ENCODE results near the gene HSP90AB1. TPM values are rescaled to one million over a fixed set of nuclear protein-coding genes. Genes with fewer than 3 reads are reported as not detected.

Gene HSP90AB1
- total RNA-seq, 2 donors from 2014 or later: 716 to 772 TPM

DNA sequence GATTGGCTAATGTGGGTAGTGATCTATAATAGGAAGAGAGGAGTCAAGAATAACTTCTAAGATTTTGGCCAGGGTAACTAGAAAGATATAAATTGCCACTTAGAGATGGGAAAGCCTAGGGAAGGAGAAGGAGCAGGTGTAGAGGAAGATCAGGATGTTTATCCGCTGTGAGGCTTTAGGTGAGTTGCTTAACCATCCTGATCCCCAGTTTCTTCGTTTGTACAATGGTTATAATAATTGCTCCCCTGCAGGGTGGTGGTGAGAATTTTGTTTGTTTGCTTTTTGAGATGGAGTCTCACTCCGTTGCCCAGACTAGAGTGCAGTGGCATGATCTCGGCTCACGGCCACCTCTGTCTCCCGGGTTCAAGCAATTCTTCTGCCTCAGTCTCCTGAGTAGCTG, 32.6 kb upstream of the HSP90AB1 start:
- H3K36me3 ChIP-seq: no peaks in the 10 kb centered on the region
- H3K27me3 ChIP-seq: no peaks in the 10 kb centered on the region
- no peak for DNase-seq (ENCODE audit: low spot score)
- H3K9me3 ChIP-seq: no peaks in the 10 kb centered on the region
- TF ChIP-seq, protein P1, sequence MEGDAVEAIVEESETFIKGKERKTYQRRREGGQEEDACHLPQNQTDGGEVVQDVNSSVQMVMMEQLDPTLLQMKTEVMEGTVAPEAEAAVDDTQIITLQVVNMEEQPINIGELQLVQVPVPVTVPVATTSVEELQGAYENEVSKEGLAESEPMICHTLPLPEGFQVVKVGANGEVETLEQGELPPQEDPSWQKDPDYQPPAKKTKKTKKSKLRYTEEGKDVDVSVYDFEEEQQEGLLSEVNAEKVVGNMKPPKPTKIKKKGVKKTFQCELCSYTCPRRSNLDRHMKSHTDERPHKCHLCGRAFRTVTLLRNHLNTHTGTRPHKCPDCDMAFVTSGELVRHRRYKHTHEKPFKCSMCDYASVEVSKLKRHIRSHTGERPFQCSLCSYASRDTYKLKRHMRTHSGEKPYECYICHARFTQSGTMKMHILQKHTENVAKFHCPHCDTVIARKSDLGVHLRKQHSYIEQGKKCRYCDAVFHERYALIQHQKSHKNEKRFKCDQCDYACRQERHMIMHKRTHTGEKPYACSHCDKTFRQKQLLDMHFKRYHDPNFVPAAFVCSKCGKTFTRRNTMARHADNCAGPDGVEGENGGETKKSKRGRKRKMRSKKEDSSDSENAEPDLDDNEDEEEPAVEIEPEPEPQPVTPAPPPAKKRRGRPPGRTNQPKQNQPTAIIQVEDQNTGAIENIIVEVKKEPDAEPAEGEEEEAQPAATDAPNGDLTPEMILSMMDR (IDR thresholded peaks at IDR 0.05): no peak
- H3K4me1 ChIP-seq: peaks cover 0 to 27% of the 10 kb centered on the region in 2 donors
- no peak overlapping the region for H3K27ac ChIP-seq
- H3K4me3 ChIP-seq: no peak overlapping the region

GRCh38 chr6:44216677-44217331, 30.1 kb upstream of the HSP90AB1 start, which contains the start of gene MYMX:
Gene MYMX (plus strand): TSS chr6:44216926. CDS start chr6:44217472, 546 bp downstream.
- Histone ChIP-seq H3K36me3 (no peaks in the 10 kb centered on the region), H3K27me3 (no peaks in the 10 kb centered on the region), H3K4me1 (peaks cover 0 to 49% of the 10 kb centered on the region in 2 donors), H3K4me3 (no peak within 1 kb of the TSS), H3K9me3 (no peaks in the 10 kb centered on the region), H3K27ac (peak within 1 kb of the TSS; percentile 98)
- TF ChIP-seq, protein P1 (IDR thresholded peaks at IDR 0.05): no peak
- no peak for DNase-seq (ENCODE audit: low spot score)

DNA sequence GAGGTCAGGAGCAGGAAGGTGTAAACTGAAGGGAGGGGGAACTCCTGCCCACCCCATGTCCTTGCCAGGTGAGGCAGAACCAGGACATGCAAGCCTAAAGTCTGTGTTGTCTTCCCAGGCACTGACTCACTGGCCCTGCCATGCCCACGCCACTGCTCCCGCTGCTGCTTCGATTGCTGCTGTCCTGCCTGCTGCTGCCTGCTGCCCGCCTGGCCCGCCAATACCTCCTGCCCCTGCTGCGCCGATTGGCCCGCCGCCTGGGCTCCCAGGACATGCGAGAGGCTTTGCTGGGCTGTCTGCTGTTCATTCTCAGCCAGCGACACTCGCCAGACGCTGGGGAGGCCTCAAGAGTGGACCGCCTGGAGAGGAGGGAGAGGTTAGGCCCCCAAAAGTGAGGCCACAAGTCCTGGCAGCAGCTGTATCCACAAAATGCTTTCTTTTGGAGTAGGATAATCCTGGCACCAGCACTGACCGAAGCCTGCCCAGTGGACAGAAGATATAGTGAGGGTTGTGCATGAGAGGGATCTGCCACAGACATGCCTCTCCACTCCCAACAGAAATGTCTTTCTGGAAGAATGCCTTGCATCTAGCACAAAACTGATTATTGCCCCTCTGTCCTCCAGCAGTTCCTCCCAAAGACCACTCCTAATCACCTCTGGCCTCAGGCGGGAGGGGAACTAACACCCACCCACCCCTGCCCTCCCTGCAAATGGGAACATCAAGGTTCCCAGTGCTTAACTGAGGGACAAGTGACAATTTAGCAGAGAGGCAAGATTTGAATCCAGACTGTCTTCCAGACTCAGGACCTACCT, 29.4 kb upstream of the HSP90AB1 start:
- no peaks in the 10 kb centered on the region for H3K36me3 ChIP-seq
- H3K4me1 ChIP-seq: peaks cover 0 to 56% of the 10 kb centered on the region in 2 donors
- H3K4me3 ChIP-seq: no peak overlapping the region
- TF ChIP-seq, protein P1 (IDR thresholded peaks at IDR 0.05): no peak
- peak overlapping the region; percentile 98 for H3K27ac ChIP-seq
- no peaks in the 10 kb centered on the region for H3K27me3 ChIP-seq
- DNase-seq (ENCODE audit: low spot score): no peak
- no peaks in the 10 kb centered on the region for H3K9me3 ChIP-seq

DNA sequence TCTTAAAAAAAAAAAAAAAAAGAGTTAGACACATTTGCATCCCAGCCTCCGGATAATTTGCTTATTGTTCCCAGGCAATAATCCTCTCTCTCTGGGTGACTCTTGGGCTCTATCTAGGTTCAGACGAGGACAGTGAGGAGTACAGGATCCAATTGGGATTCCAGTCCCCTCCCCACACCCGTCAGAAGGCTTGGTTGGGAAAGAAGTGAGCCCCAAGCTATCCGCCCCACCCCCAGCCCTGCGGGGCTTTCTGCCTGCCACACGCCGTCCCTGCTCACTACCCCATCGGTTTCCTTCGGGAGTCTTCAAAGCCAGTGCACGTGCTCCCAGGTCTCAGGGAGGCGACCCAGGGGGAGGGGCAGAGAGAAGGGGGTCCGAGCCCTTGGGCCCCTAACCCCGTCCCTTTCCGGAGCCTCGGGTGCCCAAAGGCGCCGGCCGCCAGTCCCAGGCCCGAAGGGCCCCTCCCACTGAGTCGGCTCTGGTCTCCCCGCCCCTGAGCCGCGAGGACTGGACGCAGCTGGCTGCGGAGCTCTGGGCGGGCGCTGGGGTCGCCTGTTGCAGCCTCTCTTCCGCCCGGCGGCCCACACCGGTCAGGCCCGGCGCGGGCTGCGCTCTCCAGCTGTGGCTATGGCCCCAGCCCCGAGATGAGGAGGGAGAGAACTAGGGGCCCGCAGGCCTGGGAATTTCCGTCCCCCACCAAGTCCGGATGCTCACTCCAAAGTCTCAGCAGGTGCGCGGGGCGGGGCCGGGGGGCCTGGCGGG, 27.7 kb upstream of the HSP90AB1 start:
- DNase-seq (ENCODE audit: low spot score): peak; percentile 86
- no peaks in the 10 kb centered on the region for H3K27me3 ChIP-seq
- peak overlapping the region; percentile 52 to 66 for H3K4me3 ChIP-seq
- H3K27ac ChIP-seq: peak overlapping the region; percentile 98
- H3K4me1 ChIP-seq: peaks cover 0 to 68% of the 10 kb centered on the region in 2 donors
- no peaks in the 10 kb centered on the region for H3K9me3 ChIP-seq
- TF ChIP-seq, protein P1 (IDR thresholded peaks at IDR 0.05): peak in 1 of 2 donors; percentile 15
- no peaks in the 10 kb centered on the region for H3K36me3 ChIP-seq

DNA sequence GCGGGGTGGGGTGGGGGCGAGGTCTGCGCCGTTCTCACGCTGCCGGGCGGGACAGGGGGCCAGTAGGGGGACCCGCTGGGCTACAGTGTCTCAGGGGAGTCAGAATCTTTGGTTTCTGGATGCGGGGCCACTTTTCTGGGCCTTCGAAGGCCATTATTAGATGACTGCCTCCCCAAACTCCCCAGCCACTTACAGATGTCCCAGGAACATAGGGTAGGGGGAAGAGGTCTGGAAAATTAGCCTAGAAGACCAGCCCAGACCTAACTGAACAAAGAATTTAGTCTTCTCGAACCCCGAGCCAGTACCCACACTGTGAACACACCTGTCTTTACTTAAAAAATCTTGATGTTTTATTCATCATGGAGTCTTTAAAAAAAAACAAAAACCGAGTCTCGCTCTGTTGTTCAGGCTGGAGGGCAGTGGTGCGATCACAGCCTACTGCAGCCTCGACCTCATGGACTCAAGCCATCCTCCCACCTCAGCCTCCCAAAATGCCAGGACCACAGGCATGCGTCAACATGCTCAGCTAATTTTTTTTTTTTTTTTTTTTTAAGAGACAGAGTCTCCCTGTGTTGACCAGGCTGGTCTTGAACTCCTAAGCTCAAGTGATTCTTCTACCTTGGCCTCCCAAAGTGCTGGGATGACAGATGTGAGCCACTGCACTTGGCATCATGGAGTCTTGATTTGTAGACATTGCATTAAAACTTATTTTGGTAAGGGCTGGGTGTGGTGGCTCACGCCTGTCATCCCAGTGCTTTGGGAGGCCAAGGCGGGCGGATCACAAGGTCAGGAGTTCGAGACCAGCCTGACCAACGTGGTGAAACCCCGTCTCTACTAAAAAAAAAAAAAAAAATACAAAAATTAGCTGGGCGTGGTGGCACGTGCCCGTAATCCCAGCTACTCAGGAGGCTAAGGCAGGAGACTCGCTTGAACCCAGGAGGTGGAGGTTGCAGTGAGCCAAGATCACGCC, 26.8 kb upstream of the HSP90AB1 start:
- H3K36me3 ChIP-seq: no peaks in the 10 kb centered on the region
- no peaks in the 10 kb centered on the region for H3K9me3 ChIP-seq
- DNase-seq (ENCODE audit: low spot score): no peak
- no peaks in the 10 kb centered on the region for H3K27me3 ChIP-seq
- H3K4me1 ChIP-seq: peaks cover 0 to 77% of the 10 kb centered on the region in 2 donors
- TF ChIP-seq, protein P1 (IDR thresholded peaks at IDR 0.05): no peak
- peak overlapping the region; percentile 52 to 66 for H3K4me3 ChIP-seq
- H3K27ac ChIP-seq: peak overlapping the region; percentile 98

Measured in right atrium auricular region (tissue), 2 donors.